ENCODE measurements around the gene PSMC5. TPM values are rescaled to one million over a fixed set of nuclear protein-coding genes. Genes with fewer than 3 reads are reported as not detected.

Gene PSMC5
- polyA plus RNA-seq, 1 donor from 2014 or later: 69.5 TPM

DNA sequence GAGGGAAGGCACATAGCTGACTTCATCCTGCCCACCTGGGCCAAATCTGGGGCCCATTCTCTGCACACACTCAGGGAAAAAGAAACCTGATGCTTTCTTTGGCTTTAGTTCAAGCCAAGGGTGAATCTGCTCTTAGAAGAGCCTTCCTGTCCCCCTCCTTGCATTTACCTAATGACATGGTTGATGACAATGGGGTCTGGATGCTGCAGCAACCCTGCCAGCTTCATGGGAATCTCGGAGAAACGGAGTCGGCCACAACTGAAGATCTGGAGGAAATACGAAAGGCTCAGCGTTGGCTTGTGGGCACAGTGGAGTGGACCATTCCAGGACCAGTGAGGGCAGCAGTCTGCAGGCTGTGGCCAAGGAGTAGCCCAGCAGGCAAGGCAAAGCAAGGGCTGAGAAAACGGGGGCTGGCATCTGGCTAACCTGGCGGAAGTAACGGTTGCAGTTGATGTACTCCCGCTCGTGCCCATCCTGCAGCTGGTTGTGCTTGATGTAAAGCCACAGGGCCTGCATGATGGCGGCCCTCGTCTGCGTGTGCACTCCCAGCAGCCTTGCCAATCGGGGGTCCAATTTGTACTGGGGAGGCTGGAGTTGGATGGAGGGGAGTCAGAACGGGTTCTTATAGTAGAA lies 6.6 kb downstream of the PSMC5 start:
- Histone ChIP-seq H3K27me3 (ENCODE audit: insufficient read depth, low read depth, low read length) (no peaks in the 10 kb centered on the region), H3K79me2 (replicated peaks; ENCODE audit: insufficient read depth, low read length) (peaks cover 9% of the 10 kb centered on the region), H3K9me2 (ENCODE audit: insufficient read depth, low read length) (no peaks in the 10 kb centered on the region), H3K9me3 (ENCODE audit: low read length) (no peaks in the 10 kb centered on the region), H2AFZ (ENCODE audit: low read depth, low read length) (no peak overlapping the region), H3K9ac (ENCODE audit: low read length) (no peak overlapping the region), H3K4me2 (ENCODE audit: low read length) (no peak overlapping the region), H3K4me3 (ENCODE audit: low read length) (no peak overlapping the region), H3K27ac (ENCODE audit: low read length) (no peak overlapping the region), H4K20me1 (ENCODE audit: insufficient read depth) (no peaks in the 10 kb centered on the region), H3F3A (ENCODE audit: insufficient read depth, low read length, poor library complexity, severe bottlenecking) (no peaks in the 10 kb centered on the region), H3K36me3 (ENCODE audit: insufficient read depth, low read length) (no peaks in the 10 kb centered on the region)
- TF ChIP-seq CTCF (IDR thresholded peaks at IDR 0.05; ENCODE audit: poor library complexity, severe bottlenecking): no peak
- TF ChIP-seq SMC3 (conservative IDR thresholded peaks at IDR 0.05; ENCODE audit: poor library complexity): no peak
- no peak for TF ChIP-seq TAF1 (IDR thresholded peaks at IDR 0.05; ENCODE audit: low read depth)
- no peak for TF ChIP-seq EP300 (conservative IDR thresholded peaks at IDR 0.05; ENCODE audit: poor library complexity, severe bottlenecking)
- TF ChIP-seq, protein P1, sequence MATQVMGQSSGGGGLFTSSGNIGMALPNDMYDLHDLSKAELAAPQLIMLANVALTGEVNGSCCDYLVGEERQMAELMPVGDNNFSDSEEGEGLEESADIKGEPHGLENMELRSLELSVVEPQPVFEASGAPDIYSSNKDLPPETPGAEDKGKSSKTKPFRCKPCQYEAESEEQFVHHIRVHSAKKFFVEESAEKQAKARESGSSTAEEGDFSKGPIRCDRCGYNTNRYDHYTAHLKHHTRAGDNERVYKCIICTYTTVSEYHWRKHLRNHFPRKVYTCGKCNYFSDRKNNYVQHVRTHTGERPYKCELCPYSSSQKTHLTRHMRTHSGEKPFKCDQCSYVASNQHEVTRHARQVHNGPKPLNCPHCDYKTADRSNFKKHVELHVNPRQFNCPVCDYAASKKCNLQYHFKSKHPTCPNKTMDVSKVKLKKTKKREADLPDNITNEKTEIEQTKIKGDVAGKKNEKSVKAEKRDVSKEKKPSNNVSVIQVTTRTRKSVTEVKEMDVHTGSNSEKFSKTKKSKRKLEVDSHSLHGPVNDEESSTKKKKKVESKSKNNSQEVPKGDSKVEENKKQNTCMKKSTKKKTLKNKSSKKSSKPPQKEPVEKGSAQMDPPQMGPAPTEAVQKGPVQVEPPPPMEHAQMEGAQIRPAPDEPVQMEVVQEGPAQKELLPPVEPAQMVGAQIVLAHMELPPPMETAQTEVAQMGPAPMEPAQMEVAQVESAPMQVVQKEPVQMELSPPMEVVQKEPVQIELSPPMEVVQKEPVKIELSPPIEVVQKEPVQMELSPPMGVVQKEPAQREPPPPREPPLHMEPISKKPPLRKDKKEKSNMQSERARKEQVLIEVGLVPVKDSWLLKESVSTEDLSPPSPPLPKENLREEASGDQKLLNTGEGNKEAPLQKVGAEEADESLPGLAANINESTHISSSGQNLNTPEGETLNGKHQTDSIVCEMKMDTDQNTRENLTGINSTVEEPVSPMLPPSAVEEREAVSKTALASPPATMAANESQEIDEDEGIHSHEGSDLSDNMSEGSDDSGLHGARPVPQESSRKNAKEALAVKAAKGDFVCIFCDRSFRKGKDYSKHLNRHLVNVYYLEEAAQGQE (IDR thresholded peaks at IDR 0.05; ENCODE audit: borderline replicate concordance): no peak
- no peak for TF ChIP-seq MXI1 (conservative IDR thresholded peaks at IDR 0.05; ENCODE audit: poor library complexity, severe bottlenecking)
- no peak for TF ChIP-seq EZH2 (IDR thresholded peaks at IDR 0.05; ENCODE audit: borderline replicate concordance, insufficient read depth, low read length, poor library complexity, severe bottlenecking)
- TF ChIP-seq POLR2AphosphoS5 (IDR thresholded peaks at IDR 0.05): no peak
- no peak for TF ChIP-seq RAD21 (conservative IDR thresholded peaks at IDR 0.05)

DNA sequence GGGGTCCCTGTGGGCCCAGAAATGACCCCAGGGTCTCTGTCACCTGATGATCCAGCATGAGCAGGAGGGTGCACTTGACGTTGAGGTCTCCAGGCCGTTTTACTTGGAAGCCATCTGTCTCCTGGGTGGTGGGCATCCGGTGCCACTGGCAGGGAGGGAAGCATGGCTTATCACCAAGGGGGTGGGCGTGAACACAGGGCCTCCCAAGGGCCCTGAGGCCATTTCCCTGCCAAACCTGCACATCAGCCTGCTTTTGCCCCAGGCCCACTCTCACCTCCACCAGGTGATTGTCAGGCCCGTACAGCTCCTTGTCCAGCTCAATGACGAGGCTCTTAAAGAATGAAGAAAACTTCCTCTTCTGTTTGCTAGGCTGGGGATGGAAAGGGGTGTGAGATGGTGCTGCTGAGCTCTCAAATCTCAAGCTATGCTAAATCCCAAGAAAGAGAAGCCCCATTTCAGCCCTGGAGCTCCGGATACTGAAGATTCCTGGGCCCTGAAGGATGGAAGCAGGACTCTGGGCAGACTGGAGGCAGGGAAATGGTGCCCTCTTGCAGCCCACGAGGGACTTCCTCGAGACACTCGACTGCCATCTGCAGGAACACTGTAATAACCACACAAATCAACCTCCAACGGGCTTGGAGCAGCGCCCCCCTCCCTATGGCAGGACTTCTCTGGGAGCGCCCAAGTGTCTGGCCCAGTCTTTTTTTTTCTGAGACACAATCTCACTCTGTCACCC lies 7.4 kb downstream of the PSMC5 start:
- Histone ChIP-seq H3K9me2 (ENCODE audit: insufficient read depth, low read length) (no peaks in the 10 kb centered on the region), H3K36me3 (ENCODE audit: insufficient read depth, low read length) (no peaks in the 10 kb centered on the region), H3K27me3 (ENCODE audit: insufficient read depth, low read depth, low read length) (no peaks in the 10 kb centered on the region), H2AFZ (ENCODE audit: low read depth, low read length) (no peak overlapping the region), H3K4me2 (ENCODE audit: low read length) (no peak overlapping the region), H3K9me3 (ENCODE audit: low read length) (no peaks in the 10 kb centered on the region), H3K27ac (ENCODE audit: low read length) (no peak overlapping the region), H3K4me3 (ENCODE audit: low read length) (no peak overlapping the region), H3F3A (ENCODE audit: insufficient read depth, low read length, poor library complexity, severe bottlenecking) (no peaks in the 10 kb centered on the region), H3K9ac (ENCODE audit: low read length) (no peak overlapping the region), H4K20me1 (ENCODE audit: insufficient read depth) (no peaks in the 10 kb centered on the region), H3K79me2 (replicated peaks; ENCODE audit: insufficient read depth, low read length) (peaks cover 1% of the 10 kb centered on the region)
- TF ChIP-seq CTCF (IDR thresholded peaks at IDR 0.05; ENCODE audit: poor library complexity, severe bottlenecking) (peak; percentile 42), EZH2 (IDR thresholded peaks at IDR 0.05; ENCODE audit: borderline replicate concordance, insufficient read depth, low read length, poor library complexity, severe bottlenecking) (no peak), RAD21 (conservative IDR thresholded peaks at IDR 0.05) (no peak)
